NOMO-1 treated with DMSO at 0.1 percent for 48 hours (cell line): Measurements from ENCODE around the gene CCDC182.
A peak's percentile ranks its signal among the peaks of the same experiment; 100 is the strongest.

ENCODE experiments used
- DNase-seq: peaks from one replicate; lab custom pipeline; 2025; ENCODE audit not compliant: unreplicated experiment; lab: John Stamatoyannopoulos, UW

Gene CCDC182

GRCh38 chr17:57745242-57745641 is at the start of gene CCDC182:
CCDC182 (minus strand) TSS chr17:57745299; CDS start chr17:57745272, 27 bp downstream.
- peak; percentile 75 for DNase-seq

GRCh38 chr17:57794841-57795240 is 49.7 kb upstream of the CCDC182 start:
- DNase-seq = no peak

GRCh38 chr17:57788725-57789124 is 43.6 kb upstream of the CCDC182 start:
- DNase-seq = no peak

- no peak for DNase-seq
These were observed 39.9 kb upstream of the CCDC182 start for GRCh38 chr17:57785022-57785421.

GRCh38 chr17:57784226-57784895 is 39.3 kb upstream of the CCDC182 start:
- no peak for DNase-seq

DNA sequence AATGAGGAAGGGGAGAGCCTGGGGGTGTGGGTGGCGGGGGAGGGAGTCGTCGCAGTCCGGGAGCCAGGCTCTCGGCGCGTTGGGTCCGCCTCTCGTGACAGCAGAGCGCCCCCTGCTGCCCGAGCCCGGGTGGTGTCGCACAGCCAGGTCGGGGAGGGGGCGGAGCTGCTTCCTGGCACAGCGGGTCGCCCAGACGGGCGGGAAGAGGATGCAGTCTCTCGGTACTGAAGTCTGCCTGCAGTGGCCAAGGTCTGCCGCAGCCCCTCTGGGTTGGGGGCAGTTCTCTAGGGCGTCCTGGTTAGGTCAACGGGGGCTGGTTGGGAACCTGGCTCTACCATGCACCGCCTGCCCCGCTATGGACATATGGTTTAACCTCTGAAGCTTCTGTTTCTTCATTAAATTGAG is 38.2 kb upstream of the CCDC182 start:
- DNase-seq = peak; percentile 48

GRCh38 chr17:57782647-57783337 is 37.7 kb upstream of the CCDC182 start:
- DNase-seq = no peak

DNA sequence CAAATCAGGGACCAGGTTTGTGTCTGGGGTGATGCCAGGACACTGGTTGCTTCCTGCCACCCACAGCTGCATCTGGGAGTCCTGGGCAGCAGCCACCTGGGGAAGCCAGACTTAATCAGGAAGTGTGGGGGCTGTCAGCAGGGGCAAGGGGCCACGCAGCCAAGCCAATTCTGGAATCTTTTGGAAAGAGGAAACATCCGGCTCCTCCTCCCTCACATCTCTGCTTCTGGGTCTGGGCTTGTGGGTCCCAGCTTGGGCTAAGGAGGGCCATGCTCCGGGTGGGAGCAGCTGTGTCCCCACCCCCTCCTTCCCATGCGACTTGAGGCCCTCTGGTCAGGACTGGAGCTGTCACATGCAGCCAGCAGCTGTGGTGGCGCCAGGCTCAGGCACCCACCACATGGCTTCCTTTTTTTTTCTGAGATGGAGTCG is 37.0 kb upstream of the CCDC182 start:
- DNase-seq = no peak

DNA sequence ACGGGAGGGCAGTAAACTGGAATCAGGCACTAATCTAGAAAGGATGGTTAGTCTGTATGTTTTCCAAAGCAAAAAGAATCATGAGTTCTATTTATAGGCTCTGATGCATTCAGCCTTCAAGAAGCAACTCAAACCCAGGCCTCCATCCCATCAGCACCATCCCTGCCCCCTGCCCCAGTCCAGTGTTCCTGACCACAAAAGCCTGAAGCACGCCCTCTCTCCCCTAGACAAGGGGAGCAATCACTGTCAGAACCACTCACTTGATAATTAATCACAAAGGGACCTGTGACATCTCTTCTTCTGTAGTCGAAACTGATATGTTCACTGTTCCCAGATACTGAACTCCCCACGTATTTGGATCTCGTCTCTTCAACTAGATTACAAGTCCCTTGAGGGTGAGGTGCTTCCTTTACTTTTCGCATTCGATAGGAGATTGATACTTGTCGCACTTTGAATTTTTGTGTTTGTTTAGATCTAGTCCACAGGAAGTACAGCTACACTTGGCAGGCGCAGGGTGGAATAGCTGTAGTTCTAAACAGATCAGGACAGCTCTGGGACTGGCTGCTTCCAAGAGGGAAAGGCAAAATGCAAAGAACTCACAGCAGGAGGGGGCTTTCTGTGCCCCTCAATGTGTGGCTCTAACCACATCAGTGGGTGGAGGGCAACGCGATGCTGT is 36.4 kb upstream of the CCDC182 start:
- no peak for DNase-seq

- DNase-seq = no peak
These were observed 34.6 kb upstream of the CCDC182 start for GRCh38 chr17:57779706-57780105.

- DNase-seq = no peak
These were observed 33.2 kb upstream of the CCDC182 start for GRCh38 chr17:57778306-57778705.

- DNase-seq = no peak
These were observed 31.3 kb upstream of the CCDC182 start for GRCh38 chr17:57776366-57776765.

DNA sequence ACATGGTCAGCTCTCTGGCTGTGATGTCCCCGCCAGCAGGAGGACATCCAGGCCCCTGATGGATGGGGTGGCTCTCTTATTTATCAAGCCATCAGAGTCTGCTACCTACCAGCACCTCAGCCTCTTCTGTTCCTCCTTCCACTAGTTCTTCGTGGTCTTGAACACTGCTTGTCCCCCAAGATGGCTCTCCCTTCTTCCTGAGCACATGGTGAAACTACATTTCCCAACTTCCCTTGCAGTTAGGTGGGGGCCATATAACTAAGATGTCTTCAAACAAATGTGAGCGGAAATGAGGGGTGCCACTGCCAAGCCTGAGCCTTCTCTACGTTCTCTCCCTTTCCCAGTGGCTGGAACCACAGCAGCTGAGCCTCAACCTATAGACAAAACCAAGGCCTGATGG is 29.8 kb upstream of the CCDC182 start:
- DNase-seq = no peak

- peak; percentile 17 for DNase-seq
These were observed 28.5 kb upstream of the CCDC182 start for GRCh38 chr17:57773557-57773956.

DNA sequence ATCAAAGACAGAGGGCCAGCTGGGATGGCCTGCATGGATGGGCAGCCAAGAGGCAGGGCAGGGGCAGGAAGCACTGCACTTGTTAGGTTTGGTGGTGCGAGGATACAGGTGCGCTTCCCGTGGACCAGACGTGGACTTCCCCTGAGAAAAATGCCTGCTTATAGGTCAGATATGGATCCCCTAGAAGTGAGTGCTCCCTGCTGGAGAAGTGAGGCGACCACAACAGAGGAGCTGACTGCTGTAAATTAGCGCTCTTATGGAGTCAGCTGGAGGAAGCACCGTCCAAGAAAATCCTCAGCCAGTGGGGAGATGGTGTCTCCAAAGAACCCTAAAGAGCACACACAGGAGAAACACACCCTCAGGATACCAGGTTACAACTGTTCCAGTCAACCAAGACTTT is 27.7 kb upstream of the CCDC182 start:
- no peak for DNase-seq

GRCh38 chr17:57767561-57767960 is 22.5 kb upstream of the CCDC182 start:
- DNase-seq = no peak

DNA sequence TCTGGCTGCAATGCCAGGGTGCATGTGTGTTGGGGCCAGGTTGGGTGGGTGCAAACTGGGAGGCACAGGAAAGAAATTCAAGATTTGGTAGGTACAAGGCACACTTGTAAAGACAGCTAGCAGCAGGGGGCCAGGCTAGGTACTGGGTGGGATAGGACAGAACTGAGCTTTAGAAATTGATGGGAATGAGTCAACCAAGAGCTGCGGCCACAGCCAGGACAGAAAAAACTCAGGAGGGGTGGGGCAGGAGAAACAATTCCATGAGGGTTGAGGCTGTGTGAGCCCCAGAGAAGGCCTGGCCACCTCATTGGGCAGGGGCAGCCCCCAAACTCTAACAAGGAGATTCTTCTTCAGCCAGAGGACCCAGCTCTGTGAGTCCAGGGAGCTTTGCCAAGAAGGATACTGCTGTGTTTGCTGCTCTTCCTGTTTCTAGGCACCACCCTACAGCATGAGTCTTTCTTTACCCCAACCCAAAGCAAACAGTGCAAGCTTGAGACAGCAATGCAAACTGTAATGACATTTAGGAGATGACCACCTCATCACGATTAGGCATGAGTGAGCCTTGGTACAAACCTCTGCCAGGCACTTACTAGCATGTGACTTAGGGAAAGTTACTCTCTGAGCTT is 21.3 kb upstream of the CCDC182 start:
- no peak for DNase-seq

DNA sequence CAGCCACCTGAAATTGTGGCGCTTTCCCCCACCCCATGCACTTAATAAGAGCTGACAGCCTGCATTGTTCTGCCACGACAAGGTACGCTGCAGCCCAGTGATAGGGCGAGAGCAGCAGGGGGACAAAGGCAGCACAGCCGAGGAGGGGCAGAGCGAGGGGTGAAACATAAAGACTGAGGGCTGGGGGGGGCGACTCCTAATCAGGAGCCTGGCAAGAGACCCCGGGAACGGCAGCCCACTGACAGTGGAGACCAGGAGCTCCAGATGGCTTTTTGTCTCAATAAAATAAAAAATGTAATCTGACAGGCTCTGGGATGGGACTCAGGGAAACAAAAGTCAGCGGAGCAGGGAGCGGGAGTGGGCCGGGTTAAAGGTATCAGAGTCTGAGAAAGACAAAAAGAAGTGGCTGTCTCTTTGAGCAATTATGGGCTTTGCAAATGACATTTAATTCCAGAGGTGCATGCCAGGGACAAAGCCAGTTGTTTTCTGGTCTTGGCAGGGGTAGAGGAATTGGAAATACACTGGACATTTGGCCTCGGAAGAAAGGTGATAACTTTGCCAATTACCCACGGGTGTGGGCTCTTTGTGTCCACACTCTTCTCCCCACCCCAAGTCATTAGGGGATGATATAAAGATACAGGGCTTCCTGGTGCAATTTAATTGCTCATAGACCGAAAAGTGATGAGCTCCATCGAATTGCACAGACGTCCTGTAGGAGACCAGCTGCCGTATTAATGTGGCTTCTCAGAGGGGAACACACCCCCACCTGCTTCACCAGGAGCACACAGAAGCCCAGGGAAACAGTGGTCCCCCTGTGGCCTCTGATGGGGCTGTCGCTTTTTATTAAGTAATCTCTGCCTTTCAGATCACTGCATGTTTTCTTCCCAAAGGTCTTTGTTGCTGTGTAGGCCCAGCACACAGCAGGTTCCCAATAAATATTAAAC is 17.6 kb upstream of the CCDC182 start:
- DNase-seq = no peak

GRCh38 chr17:57761887-57762286 is 16.8 kb upstream of the CCDC182 start:
- DNase-seq = no peak

- no peak for DNase-seq
These were observed 14.9 kb upstream of the CCDC182 start for GRCh38 chr17:57760046-57760445.

DNA sequence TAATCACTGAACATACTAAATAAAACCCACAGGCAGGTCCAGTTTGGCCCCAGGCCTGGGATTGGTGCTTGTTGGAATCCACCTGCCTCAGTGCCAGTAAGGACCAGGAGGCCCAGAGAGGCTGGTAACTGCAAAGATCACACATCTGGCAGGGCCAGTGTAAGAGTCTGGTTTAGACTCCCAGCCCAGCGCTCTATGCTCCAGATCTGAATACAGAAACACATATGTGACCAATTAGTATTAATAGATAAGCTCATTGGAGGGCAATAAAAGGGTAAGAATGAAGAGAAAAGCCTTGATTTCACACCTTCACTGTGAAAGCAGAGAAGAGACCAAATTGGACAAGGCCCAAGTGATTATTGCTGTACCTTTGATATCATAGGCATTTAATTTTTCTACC is 13.6 kb upstream of the CCDC182 start:
- no peak for DNase-seq
